Retina (tissue), 1 donor: Measurements from ENCODE around the gene WDR49.

Source experiments
- DNase-seq: peaks from one replicate; pipeline ENCODE4 v3.0.0-alpha.2; 2016

WDR49 gene

DNA sequence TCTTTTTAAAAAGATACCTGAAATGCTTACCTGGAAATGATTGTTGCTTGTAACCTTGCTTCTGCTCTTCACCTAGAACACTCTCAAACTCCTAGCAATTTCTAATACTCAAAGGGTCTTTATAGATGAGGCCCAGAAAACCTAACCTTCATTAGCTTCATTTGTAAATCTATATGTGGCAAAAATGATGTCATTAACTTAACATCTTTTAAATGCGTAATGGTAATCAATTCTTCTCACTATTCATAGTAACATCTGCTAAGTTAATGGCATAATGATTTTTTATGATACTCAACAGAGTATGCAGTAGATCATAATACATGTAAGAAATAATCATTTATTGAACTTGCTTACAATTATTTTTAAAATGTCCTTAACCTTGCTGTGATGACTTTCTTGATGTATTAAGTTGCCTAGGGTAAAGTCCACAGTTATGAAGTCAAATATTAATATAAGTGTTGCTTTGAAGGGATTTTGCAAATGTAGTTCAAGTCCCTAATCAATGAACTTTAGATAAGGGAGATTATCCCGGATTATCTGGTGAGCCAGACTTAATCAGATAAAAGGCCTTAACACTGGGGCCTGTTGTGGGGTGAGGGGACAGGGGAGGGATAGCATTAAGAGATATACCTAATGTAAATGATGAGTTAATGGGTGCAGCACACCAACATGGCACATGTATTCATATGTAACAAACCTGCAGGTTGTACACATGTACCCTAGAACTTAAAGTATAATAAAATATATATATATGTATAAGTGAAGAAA, 169.8 kb downstream of the WDR49 start:
- no peak for DNase-seq

DNA sequence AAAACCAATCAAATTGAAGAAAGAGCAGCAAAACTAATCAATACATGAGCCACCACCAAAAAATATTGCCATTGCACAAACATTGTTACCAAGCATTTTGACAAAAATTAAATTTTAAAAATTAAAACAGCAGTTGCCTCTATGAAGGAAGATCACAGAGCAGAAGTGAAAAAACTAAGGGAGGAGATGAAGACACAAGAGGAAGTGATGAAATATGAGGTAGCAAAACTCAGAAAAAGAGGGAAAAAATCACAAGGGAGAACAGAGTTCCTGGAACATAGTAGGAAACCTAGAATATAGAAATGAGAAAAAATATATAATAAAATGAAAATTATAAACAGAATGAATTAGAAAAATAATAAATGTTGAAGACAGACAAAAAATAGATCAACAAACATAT, 172.6 kb downstream of the WDR49 start:
- no peak for DNase-seq

DNA sequence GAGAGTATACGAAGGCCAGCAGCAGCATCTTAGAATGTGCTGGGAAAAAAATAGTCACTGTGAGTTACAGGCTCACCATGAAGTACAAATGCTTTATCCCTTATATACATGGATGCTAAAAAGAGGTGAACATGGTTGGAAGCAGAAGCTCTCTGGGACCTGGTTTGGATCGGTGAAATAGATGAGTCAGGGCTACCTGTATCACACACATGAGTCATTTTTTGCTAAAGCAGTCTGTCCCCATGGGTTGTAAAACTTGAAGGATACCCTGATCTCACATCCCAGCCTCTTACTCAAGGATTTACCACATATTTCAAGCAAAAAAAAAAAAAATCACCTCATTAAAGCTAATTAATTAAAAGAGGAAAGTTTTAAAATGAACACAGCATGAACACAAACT, 173.0 kb downstream of the WDR49 start:
- DNase-seq, result no peak

DNA sequence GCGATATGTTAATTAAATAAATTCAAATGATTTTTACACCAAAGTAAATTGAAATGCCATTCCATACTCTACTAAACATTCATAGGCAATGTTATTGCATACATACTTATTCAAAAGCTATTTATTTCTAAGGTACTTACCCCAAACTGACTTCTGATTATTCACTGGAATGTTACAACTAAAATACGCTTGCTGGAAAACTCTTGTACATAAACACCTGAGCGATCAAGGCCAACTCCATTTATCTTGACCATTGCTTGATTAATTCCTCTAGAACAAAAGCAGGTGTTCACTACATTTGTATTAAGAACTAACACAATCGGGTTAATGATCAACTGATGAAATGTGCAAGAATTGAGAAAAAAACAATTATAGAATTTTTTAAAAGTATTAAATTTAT, 179.9 kb downstream of the WDR49 start, which contains the start of gene SERPINI2:
SERPINI2 (minus strand) TSS at position 180 of the 400 bp plus-strand sequence. CDS start 2,208 bp downstream, outside the sequence.
- no peak for DNase-seq

DNA sequence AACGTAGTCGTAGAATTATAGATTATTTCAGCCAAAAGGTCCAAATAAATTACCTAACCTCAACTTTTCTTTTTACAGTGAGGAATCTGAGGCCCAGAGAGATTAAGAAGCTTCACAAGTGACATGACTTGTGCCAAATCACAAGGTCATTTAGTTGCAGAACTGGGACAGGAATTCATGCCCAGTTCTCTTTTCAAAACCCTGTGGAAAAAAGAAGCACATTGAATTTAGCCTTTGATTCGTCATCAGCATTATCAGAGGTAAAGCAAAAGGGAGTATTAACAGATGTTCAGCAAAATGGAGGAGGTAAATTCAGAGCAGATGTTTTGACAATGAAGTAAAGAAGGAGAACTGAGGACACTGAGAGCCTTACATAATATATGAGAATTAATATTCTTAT, 184.4 kb downstream of the WDR49 start:
- no peak for DNase-seq

DNA sequence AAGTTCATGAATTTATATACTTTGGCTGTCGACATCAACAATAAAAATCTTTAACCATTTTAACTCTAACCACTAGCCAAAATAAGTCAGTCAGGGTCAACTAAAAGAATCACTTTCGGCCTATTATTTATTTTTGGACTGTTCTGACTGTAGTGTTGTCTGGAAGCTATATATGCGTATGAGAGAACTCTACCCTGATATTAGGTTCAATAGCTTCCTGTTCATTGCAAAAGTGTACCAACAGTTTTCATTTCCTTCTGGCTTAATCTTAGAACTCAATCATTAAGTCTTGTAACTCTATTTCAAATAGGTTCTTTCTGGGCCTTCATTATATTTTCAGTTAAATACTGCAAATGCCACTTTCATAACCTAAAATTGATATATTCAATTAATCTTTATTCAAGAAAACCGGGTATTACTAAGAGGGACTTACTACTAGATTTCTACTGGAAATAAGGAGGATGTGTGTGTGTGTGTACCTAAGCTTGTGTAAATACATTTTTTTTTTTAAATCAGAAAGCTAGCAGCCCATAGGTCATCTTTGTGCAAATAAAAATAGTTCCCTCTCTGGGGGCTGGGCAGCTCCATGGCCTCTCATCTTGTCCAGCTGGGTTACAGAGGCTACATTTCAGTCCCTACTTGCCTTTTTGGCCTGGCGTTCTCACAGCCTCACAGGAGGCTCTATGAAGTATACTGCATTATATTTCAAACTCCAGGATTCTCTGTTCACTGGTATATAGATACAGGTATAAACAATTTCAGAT, 185.7 kb downstream of the WDR49 start:
- DNase-seq, result no peak

DNA sequence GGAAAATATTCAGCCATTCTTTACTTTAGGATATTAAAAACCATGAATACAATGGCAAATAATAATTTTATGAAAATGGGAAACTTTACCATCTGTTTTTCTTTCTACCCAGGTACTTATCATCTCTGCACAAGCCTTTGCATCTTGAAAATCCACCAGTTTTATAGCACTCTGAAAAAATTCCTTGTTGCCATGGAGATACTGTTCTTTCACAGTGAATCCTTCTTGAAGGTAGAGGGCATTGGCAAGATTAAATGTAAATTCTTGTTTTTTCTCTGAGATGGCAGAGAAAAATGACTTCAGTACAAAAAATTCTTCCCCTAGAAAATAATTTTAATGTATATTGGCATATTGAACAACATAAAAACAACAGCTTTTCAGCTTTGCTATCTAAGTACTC, 186.8 kb downstream of the WDR49 start:
- DNase-seq, result no peak

DNA sequence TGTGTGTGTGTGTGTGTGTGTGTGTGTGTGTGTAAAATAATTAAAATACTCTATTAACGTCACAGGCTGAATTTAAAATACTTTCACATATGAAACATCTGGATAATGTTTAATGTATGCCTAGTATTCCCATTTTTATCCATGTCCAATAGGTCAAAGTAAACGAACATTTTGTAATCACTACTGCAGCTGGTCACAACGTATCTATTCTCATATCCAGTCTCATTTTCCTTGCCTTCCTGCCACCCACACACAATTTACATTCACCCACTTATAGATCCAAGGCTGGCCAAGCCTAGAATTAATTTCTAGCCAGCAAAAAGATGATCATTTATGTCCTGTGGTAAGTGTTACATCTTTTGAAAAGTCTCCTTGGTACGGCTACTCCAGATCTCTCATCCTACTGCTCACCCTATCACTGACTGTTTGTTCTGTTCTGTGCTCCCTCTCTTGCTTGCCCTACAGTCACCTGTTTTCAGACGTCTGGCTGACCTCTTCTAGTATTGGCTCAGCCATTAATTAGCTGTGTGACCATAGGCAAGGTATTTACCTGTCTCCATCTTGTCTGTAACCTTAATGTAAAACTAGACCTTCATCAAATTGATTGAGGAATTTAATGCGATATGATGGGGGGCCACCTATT, 197.5 kb downstream of the WDR49 start:
- no peak for DNase-seq

DNA sequence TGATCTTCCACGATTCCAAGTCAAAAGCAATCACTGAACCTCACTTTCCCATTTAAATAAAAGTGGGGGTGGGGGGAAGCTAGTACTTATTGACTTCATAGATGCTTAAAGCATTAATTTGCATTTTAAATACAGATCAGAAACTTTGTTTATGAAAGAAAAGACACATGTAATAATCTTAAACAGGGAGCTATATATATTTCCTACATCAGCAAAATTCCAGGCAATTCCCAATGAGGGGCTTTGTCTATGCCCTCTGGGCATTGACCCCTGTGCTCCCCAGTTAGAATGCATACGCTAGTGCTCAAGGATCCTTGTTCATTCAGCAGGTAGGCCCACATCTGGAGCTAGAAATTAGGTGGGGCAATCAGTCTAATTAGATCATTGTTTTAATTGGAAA, 199.9 kb downstream of the WDR49 start:
- no peak for DNase-seq

DNA sequence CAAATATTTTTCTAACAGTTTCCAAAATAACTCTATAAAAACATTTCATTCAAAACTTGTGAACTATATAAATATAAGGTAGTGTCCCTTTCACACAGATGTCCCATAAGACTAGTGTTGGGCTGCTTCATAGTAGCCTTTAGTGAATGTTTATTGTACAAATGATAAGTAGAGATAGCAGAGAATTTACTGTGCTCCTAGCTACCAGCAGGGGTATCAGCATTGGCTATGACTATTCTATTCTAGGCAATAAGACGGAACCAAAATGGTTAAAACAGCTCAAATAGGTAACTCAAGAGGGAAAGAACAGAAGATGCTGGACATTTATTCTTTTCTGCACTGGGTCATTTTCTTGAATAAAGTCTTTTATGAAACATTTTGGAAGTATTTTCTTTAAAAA, 202.5 kb downstream of the WDR49 start:
- no peak for DNase-seq

DNA sequence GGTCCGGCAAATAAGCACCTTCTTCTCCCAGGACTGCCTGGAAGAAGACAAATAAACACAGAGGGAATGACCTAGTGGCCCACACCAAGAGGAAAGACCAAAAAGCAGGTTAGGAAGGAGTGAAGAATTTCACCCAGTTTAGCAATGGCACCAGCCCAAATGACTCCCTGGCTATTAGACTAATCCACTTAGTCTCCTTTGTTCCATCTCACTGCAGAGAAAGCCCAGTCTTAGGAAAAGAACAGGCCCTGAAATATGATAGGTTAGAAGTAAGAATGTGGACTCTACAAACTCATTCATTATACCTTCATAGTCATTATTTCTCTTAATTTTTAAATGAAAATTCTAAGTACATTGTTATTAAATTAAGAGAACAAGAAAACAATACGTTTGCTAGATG, 203.1 kb downstream of the WDR49 start:
- DNase-seq, result no peak

DNA sequence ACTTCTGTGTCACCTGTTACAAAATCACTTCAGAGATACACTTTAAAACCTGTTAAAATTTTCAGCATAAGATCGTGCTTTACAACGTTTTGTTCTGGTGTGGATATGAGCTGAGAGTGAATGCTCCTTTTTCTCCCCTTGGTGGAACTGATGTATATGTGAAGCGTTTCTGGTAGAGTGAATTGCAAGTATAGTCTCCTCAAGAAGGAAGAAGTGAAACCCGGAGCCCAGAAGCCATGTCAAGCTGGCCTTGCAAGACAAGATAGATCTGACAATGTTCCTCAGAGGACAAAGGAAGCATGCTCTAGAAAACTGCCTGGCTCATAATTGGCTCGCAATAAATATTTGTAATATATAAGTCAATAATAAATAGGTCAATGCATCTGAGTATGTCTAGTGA, 203.5 kb downstream of the WDR49 start:
- no peak for DNase-seq

DNA sequence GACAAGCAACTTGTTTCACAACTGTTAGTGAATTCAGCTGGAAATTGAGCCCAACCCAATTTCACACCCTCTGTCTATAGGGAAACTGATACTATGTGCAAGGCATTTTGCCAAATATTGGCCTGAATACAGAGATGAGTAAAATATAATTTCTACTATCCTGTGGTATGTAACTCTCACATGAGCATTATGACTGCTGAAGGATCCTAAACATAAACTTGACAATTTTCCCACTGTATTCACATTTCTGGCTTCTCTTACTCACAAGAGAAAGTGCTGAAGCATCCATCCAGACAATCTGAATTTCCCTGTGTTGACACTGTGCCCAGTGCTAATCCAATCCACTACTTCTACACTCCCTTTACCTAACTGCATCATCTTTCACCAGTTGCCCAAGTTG, 208.3 kb downstream of the WDR49 start:
- DNase-seq, result no peak

DNA sequence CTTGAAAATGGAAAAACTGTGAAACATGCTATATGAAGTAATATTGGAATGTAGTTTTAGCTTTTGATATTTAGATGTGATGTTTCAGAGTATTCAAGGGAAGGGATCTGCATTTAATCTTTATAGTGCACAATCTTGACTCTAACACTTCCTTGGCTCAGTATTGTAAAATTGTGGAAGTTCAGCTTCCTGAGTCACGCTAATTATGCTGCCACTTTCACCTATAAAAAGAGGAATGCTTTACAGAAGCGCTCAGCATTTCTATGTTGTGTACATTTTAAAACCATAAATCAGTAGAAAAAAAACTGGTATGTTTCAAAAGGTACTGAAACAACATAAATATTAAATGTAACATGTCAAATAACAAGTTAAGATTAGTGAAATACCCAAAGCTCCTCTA, 212.5 kb downstream of the WDR49 start:
- no peak for DNase-seq

DNA sequence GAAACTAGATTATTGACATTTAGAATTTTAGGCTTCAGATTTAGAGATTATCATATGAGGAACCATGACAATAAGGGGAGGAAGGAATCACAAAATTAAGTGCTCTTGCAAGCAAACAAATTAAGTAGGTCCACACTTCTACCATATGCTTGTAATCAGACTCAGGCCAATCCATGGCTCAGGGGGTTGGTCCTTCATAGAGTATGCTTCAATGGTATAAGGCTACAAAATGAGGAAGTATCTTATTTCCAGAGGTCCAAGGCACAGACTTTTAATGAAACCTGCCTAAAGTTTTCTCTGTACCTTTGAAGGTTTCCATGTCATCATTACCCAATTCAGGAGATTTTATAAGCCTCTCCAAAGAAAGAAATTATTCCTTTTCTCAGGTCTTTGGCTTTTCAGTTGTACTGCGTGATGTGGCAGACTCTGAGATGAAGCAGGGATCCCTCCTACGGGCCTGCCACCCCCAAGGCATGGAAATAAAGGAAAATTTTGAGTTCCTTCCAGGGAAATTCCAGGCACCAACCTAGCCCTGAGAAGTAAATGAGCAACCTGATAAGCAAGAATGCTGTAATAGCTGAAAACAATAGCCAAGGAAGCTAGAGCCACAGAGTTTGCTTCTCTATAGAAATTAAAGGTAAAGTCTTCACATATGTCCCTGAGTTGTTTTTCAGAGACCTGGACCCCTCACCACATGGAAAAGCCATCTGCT, 216.2 kb downstream of the WDR49 start:
- no peak for DNase-seq
